WTC11 (cell line): ENCODE results near the gene C5orf47.

Source experiments
- CREB1 ChIP-seq: sonication (generic); formaldehyde crosslinking; IDR thresholded peaks from 2 replicates; pipeline ENCODE4 v1.8.0; 2023; ENCODE audit warnings: mild to moderate bottlenecking, missing genetic modification reagents
- CTCF ChIP-seq: fragments of 200-600 bp; IDR thresholded peaks from 2 replicates; pipeline ENCODE4 v1.8.0; 2022; ENCODE audit warnings: antibody characterized with exemption
- E2F4 ChIP-seq: sonication (generic); formaldehyde crosslinking; IDR thresholded peaks from 2 replicates; pipeline ENCODE4 v1.8.1; 2022; ENCODE audit warnings: low read depth, mild to moderate bottlenecking, moderate library complexity, missing genetic modification reagents, borderline replicate concordance
- ZNF232 ChIP-seq: sonication (generic); formaldehyde crosslinking; IDR thresholded peaks from 2 replicates; pipeline ENCODE4 v1.8.0; 2022; ENCODE audit warnings: mild to moderate bottlenecking, missing genetic modification reagents

DNA sequence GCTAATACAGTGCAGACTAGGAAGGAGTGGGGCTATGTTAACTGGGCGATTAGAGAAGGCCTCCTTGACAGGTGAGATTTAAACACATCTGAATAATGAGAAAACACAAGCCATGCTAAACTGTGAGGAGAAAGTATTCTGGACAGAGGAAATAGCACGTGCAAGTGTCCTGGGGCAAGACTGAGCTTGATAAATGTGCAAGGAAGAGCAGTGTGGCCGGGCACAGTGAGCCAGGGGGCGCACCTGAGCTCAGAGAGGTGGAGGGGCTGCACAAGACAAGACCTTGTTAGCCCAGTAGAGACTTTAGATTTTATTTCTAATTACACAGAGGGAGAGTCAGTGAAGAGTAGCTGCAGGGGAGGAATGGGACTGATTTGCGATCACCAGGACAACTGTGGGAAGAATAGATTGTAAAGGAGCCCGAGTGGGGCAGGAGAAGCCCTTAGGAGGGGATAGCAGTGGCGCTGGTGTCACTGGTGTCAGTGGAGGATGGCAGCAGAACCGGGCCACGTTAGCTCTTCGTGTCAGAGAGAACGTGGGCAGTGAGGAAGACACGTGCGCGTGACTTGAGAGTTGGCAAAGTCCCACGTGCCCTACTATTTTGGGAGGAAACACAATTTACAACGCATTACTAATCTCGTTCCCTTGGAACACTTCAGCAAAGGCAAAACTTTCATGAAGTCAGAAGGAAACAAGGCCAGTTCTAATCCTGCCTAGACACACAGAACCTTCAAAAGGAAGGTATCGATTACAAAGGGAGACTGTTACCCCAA, 17.9 kb upstream of the C5orf47 start:
- TF ChIP-seq E2F4 (no peak), ZNF232 (CRISPR knock-in tag) (no peak), CTCF (no peak), CREB1 (CRISPR knock-in tag) (no peak)
